ENCODE measurements around the gene TPD52L1.

Gene TPD52L1

GRCh38 chr6:125198398-125198937, 44.9 kb downstream of the TPD52L1 start:
- peak overlapping the region; percentile 72 for H3K27ac ChIP-seq
- TF ChIP-seq, protein P1, sequence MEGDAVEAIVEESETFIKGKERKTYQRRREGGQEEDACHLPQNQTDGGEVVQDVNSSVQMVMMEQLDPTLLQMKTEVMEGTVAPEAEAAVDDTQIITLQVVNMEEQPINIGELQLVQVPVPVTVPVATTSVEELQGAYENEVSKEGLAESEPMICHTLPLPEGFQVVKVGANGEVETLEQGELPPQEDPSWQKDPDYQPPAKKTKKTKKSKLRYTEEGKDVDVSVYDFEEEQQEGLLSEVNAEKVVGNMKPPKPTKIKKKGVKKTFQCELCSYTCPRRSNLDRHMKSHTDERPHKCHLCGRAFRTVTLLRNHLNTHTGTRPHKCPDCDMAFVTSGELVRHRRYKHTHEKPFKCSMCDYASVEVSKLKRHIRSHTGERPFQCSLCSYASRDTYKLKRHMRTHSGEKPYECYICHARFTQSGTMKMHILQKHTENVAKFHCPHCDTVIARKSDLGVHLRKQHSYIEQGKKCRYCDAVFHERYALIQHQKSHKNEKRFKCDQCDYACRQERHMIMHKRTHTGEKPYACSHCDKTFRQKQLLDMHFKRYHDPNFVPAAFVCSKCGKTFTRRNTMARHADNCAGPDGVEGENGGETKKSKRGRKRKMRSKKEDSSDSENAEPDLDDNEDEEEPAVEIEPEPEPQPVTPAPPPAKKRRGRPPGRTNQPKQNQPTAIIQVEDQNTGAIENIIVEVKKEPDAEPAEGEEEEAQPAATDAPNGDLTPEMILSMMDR (IDR thresholded peaks at IDR 0.05), result no peak
- TF ChIP-seq ZFX (IDR thresholded peaks at IDR 0.05; ENCODE audit: borderline replicate concordance), result no peak

DNA sequence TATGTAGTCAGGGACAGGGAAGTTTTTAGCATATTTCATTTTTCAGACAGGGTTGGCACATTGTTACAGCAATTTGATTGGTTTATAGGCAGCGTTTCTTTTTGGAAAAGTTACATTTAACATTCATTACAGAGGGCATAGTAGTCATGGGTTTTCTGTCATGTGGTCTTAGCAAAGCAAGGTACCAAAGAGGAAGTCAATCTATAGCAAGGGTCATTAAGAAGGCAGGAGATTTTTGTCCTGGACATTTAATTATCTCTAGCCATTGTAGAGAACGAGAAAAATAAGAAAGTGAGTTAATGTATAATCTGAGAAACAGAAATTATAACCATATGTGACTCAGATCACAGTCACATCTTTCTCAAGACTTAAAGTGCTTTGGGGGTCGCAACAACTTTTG, 47.4 kb downstream of the TPD52L1 start:
- H3K27ac ChIP-seq, result no peak overlapping the region
- TF ChIP-seq, protein P1 (IDR thresholded peaks at IDR 0.05), result no peak

DNA sequence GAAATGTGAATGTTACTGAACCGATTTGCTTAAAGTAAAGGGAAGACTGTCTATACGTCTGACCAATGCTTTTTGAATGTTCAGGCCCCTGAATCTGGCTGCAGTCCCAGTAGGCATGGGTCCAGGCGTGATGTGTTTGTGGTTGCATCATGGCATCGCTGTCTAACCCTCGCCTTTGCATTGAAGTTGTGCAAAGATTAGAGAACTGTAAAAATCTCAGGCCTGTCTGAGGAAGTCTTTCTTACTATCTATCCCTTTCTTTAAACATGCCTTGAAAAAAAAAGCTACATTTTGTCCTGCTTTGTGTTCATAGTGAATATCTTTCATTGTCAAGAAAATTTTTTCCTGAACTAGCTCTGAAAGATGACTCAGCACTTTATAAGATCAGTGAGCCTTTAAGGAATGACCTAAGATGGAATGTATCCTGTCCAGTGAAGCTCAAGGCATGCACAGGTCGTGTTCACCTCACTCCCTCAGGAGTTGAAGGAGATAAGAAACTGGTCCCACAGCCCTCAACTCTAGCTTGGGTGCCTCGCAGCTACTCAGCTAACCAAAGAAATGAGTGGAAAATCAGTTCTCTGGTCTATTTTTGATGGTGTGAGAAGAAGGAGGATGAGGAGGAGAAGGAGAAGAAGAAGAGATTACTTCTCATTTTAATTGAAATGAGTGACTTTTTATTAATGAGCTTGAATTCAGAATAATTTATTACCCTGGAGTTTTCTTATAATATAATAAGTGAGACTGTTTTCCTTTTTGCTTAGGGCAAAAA, 48.6 kb downstream of the TPD52L1 start:
- no peak overlapping the region for H3K27ac ChIP-seq
- TF ChIP-seq, protein P1 (IDR thresholded peaks at IDR 0.05), result no peak
- no peak for TF ChIP-seq ZFX (IDR thresholded peaks at IDR 0.05; ENCODE audit: borderline replicate concordance)

DNA sequence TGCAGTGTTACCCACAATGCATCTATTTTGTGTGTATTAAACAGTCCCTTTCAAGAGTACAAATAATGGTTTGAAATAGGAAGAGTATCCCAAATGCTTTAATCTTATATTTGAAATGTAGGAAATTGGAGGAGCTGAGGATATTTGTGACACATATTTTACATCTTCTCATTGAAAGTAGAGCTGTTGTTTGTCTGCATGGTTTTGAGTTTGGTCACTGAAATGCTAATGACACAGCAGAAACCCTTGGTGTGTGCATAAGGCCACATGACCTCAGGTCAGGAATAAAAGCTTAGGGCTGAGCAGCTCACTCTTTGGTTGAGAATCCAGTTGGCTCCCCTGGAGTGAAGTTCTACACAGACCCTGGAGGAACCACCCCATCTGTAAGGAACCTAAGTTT, 49.8 kb downstream of the TPD52L1 start:
- TF ChIP-seq, protein P1 (IDR thresholded peaks at IDR 0.05), result no peak
- no peak for TF ChIP-seq ZFX (IDR thresholded peaks at IDR 0.05; ENCODE audit: borderline replicate concordance)
- no peak overlapping the region for H3K27ac ChIP-seq

DNA sequence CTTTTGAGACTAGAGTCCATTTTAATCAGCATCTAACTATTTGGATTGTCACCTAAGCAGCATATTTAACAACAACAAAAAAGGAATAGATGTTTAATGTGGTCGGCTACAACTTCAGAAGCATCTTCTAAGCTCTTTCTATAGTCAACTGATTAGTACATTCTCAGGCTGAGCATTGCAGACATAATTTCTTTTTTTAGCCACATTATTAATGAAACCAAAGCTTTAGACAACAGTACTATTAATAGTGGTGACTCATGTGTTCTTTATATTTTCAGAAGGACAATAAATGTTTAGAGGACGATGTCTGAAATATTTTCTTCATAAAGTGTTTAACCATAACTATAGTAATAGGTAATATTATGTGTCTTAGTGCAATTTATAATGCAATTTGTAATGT, 52.4 kb downstream of the TPD52L1 start:
- no peak overlapping the region for H3K27ac ChIP-seq
- TF ChIP-seq, protein P1 (IDR thresholded peaks at IDR 0.05), result no peak
- no peak for TF ChIP-seq ZFX (IDR thresholded peaks at IDR 0.05; ENCODE audit: borderline replicate concordance)

GRCh38 chr6:125206389-125206788, 52.8 kb downstream of the TPD52L1 start:
- no peak overlapping the region for H3K27ac ChIP-seq
- no peak for TF ChIP-seq ZFX (IDR thresholded peaks at IDR 0.05; ENCODE audit: borderline replicate concordance)
- TF ChIP-seq, protein P1 (IDR thresholded peaks at IDR 0.05), result no peak

DNA sequence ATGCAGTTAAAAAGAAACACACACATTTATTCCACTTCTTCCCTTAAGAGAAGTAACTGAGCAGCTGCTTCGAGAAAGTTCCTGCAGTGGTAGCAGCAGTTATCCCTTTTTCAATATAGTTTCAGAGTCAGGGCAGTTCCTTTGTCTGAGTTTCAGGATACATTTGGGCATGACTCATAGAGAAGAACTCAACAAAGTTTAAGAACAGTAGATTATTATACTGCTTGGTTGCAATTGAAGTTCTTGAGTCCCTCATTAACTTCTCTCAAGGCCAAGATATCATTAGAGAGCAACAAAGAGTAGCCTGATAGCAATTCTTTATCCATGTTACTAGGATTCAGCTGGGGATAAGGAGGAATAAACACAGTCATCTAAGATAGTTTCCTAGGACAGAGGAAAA, 54.4 kb downstream of the TPD52L1 start:
- TF ChIP-seq ZFX (IDR thresholded peaks at IDR 0.05; ENCODE audit: borderline replicate concordance), result no peak
- TF ChIP-seq, protein P1 (IDR thresholded peaks at IDR 0.05), result no peak
- no peak overlapping the region for H3K27ac ChIP-seq

Data from 22Rv1 (cell line).